Stimulated activated CD4-positive, alpha-beta T cell treated with anti-CD3 and anti-CD28 coated beads, Interleukin-15, amount 100 ng/mL, for 1 hour (primary cell): ENCODE data around the gene CCL21.

Experiments used
- DNase-seq, 2 donors: peaks; one replicate each; pipeline ENCODE4 v3.0.0-alpha.2; 2020; ENCODE audit warnings: low read depth in 1 of 2, low spot score in 1 of 2

The CCL21 gene

GRCh38 chr9:34709196-34709978, 549 bp downstream of the CCL21 start:
- DNase-seq, result no peak

GRCh38 chr9:34707130-34707529, 2.8 kb downstream of the CCL21 start:
- DNase-seq, result no peak

DNA sequence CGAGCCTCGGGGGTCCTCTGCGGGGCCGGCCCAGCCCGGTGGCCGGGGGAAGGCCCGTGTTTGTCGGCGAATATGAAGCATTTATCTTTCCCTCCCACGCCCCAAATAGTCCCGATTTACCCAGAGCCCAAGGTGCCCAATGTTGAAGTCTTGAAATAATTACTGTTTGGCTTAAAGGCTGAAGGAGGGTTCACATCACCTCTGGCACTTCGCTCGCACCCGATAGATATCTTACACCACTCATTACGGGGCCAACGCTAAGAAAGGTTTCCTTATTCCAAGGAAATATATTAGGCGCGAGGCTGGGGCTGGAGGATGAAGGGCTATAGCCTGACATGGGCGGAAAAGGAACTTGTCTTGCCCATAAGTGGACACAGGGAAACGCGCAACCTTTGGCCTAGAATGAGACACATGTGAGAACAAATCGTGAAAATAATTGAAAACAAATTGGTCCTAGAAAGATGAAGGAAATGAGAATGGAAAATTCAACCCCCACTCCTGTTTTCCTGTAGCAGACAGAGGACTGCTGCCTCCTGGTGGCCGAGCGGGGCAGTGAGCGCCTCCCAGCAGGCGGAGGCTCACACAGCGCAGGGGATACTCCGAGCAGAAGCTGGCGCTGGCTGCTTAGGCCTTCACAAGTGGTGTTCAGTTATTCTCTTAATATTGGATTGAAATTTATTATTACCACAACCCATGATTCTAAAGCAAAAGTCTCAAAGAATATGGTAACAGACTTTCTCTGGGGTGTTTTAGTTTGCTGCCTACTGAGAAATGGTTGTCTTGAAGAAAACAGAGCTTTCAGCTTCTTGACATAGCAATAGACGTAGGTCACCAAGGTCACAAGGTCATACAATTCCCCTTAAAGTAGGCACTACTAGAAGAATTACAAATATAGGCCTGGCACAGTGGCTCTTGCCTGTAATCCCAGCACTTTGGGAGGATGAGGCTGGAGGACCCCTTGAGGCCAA, 7.9 kb downstream of the CCL21 start:
- DNase-seq, result peak; percentile 65 to 78

GRCh38 chr9:34701023-34701768, 8.7 kb downstream of the CCL21 start:
- DNase-seq, result peak; percentile 55 to 74

- DNase-seq, result no peak
These were observed 15.1 kb downstream of the CCL21 start for GRCh38 chr9:34694811-34695210.

GRCh38 chr9:34693560-34693959, 16.4 kb downstream of the CCL21 start:
- no peak for DNase-seq

DNA sequence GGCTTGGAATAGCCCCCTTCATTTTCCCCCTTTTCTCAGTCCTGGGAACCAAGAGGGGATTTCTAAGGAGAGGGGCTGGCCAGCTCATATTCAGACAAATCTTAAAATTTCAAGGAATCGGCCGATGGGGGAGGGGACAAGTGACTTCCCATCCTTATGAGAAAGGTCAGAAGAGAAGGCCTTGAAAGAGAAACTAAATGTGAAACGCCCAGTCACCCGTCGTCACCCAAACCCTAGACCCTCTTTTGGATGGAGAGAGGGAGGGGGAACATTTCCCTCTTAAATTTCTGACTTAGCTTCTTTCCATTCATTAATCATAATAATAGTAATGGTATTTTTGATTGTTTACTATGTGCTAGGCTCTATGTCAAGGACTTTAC, 18.0 kb downstream of the CCL21 start:
- DNase-seq, result no peak

DNA sequence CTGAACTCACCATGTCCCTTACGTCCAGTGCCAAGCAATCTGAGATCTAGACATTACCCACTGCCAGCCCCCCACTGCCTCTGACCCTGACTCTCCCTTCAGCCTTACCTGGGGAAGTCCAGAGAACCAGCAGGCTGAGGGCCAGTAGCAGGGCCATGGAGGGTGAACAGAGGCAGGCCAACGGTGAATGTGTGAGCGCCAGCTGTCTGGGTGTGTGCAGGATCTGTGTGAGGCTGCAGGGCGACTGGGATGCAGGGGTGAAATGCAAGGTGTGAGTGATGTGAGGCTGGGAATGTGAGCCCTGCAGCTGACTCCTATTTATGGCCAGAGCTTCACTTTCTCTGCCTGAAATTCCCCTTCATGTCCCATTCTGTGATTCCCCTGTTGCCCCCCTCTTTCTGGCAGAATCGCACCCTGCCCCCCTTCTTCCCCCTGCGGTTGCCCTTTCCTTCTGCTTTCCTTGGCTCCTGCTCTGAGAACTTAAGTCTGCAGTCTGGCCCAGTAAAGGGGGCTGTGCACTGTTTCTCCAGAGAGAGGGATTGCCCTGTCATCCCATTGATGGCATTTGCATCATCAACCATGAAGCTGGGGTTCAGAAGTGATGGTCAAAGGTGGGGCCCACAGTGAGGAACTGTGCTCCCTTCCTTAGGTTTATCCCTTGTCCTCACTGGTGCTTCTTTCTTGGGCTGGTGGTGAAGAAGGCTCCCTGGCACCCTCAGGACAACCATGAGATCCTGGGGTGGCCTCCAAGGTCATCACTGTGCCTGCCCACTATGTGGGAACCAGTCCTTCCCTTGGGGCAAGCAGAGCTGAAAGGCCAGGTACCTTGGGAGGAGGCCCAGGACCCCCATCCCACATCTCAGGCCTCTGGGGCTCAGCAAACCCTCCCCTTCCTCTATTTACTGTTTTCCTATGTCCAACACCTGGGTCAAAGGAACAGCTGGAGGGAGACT, 18.7 kb downstream of the CCL21 start, which contains the start of gene CCL19:
Gene CCL19 (minus strand): TSS at position 294 of the 953 bp plus-strand sequence. CDS start 137 bp downstream, at position 157.
- DNase-seq, result no peak

DNA sequence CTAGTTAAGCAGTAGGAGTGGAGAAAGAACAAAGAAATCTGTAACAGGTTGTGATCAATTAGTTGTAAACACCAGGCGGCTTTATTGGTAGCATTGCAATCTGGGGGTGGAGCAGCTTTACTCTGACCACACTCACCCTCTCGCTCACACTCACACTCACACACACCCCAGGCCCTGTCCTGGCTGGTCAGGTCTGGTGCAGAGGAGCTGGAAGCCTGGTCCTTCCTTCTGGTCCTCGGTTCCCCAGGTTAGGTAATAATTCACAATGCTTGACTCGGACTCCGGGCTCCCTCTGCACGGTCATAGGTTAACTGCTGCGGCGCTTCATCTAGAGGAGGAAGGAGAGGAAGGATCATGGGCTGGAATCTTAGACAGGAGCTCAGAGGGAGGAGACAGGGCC, 20.4 kb downstream of the CCL21 start:
- DNase-seq, result no peak

DNA sequence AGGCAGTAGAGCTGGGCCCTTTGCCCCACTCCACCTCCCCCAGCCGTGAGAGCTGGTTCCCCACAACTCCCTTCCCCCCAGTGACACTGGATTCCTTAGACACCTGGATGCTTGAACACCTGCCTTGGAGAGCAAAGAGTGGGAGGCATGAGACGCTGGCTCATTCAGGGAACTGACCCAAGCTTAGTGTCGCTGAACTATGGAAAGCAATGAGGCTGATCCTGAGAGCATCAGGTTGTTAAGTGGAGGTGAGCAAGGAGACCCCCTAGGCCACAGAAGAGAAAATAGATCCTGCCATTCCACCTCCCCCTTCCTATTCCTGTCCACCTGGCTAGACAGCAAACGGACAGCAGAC, 20.8 kb downstream of the CCL21 start:
- DNase-seq, result no peak

DNA sequence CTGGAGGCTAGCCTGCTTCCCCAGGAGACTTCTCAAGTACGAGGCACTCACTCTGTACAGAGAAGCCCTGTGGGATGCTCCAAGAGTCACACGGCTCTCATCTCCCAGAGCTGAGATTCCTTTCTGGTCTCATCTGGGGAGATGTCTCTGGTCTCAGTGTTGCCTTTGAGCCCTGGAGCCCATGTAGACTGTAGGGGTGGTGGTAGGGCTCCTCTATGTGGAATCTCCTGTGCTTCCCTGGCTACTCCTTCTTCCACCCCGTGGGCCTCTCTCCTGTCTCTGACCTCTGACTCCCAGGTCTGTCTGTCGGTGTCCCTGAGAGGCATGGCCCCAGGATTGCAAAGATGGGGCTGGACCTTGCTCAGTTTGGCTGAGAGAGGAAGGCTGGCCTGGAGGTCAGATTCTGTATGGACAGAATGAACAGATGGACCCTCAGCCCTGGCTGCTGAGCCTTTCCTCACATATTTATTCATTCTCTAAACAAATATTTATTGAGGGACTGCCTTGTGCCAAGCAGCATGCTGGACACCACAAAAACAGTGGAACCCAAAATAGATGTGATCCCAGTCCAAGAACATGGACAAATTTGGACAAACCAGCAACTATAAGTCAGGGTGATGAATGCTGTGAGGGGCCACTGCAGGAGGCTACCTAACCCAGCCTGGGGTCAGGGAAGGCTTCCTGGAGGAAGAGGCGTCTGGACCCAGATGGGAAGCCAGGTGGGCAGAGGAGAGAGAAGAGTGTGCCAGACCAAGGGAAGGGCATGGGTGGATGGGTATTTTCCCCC, 21.4 kb downstream of the CCL21 start:
- DNase-seq, result no peak

DNA sequence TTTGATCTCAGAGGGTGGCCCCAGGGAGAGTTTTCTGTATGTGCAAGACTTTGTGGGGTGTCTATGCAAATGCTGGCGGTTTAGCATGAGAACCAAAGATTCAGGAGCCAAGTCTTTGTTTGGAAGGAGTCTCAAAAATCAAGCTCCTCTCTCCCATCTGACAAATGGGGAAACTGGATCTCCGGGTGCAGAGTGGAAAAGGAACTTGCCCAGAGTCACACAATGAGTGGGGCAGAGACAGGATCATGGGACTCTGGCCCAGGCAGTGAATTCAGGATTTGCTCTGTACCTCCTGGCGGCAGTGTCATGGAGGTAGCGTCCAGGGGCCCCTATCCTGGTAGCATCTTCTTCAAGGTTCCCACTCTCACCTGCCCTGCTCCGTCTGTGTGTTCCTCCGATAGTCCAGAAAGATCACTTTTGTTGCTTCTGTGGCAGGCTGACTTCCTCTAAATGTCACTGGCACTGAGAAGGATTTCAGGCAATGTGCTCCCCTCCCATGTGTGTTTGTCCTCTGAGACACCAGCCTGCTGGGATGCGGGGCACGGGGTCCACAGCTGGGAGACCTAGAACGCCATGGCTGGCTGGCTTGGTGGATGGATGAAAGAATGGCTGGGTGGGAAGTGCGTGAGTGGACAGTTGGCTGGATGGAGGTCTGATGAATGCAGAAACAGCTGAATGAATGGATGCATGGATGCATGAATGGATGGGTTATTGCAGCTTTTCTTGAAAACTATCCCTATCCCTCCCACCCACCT, 22.5 kb downstream of the CCL21 start:
- no peak for DNase-seq

DNA sequence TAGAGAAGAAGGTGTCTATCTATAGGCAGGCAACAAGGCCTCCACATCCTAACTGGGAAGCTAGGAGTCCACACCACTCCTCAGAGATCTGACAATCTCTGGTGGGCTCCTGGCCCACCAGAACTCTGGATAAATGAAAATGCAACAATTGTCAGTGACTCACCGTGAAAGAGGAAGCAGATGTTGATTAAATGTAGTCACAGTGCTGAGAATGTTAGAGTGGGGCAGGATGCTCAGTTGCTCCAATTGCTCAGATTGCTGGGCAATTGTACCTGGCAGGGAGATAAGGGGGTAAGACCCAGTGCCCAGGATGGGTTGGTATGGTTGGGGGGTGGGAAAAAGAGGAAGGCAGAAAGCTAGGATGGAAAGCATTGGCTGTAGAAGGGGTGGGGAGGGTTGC, 23.2 kb downstream of the CCL21 start:
- DNase-seq, result no peak

DNA sequence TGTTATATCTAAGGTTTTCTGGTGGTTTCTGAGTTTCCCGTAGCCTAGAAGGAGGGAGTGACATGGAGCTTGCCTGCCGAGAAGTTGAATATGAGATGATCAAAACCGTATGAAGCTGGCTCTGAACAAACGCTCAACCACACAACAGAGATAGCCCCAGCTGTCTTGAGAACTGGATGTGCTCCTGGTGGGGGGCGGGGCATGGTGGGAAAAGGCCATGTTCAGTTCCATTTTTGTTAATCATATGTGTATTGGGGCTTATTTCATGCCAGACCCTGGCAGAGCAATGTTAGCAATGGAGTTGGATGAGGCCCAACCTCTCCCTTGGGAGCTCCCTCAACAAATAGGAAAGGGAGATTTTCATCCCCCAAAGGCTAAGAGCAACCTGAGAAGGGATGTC, 23.7 kb downstream of the CCL21 start:
- no peak for DNase-seq

DNA sequence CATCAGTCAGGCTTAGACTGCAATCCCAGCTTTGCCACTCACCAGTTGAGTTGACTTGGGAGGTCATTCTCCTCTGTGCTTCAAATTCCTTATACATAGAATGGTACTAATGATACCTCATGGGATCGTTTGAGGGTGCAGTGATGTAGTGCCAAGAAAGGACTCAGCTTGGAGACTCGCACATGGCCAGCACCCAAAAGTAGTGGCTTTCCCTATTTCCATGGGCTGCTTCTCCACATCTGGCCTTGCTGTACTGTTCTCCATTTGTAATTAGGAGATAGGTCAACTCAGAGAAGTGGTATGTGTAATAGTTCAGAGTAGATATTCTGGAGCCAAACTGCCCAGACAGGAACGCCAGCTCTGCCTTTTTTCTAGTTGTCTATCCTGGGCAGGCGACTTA, 24.3 kb downstream of the CCL21 start:
- DNase-seq, result no peak

DNA sequence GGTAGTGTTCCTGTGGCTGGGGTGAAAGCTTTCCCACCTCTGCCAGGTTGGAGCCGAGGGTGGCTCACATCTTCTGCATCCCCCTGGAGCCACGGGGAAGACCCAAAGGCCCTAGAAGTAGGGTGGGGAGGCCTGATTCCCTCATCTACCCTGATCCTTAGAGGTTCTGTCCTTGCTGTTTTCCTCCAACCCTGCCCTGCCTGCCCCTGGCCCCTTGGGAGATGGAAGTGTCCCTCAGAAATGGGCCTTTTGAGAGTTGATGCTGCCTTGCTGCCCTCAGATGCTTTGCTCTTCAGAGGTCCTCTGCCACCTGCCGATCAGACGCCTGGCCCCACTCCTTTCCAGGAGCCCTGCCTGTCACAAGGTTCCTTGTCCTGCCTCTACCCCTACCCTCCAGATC, 25.1 kb downstream of the CCL21 start:
- DNase-seq, result no peak

DNA sequence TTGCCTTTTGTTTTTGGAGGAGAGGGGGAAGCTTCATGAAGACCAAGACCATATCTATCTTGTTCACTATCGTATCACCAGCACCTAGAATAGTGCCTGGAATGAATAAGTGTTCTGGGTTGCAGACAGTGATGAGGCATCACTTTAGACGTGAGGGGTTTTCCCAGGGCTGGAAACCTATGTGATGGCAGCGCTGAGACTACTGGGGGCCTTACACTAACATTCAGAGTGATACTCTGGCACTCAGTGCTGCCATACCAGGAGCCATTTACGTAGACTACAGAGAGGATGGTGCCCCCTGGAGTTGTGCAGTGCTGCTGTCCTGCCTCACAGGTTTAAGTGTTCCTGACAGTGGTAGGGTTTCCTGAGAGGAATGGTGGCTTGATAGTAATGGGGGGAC, 25.8 kb downstream of the CCL21 start:
- DNase-seq, result peak in 1 of 2 donors; percentile 6

GRCh38 chr9:34675869-34676268, 34.1 kb downstream of the CCL21 start:
- DNase-seq, result no peak
